Dermis lymphatic vessel endothelial cell (primary cell): Measurements from ENCODE around the gene RAB19. TPM values are rescaled to one million over a fixed set of nuclear protein-coding genes. Genes with fewer than 3 reads are reported as not detected.

ENCODE experiments used
- total RNA-seq: library from RNA; depleted of rRNA; stranded (reverse); fragments of >200 nt; gene quantifications from 2 replicates; pipeline ENCODE4 v1.2.1, GENCODE V29; 2014

The RAB19 gene
- total RNA-seq, result 0.17 TPM in 1 of 2 replicates, not detected in the other

GRCh38 chr7:140403878-140404564, at the start of gene RAB19:
RAB19 (plus strand) TSS chr7:140404058; CDS start chr7:140407647, 3,589 bp downstream.

GRCh38 chr7:140397784-140398750, 5.8 kb upstream of the RAB19 start, which contains the start of gene SLC37A3:
SLC37A3 (minus strand) TSS chr7:140398530; CDS start chr7:140382526, 16,004 bp downstream.

Other genes starting within 250 kb of the RAB19 start
- gene KDM7A, start 227.1 kb upstream of the RAB19 start, total RNA-seq, result 9.3 and 12.9 TPM in 2 replicates
- gene SLC37A3, start 5.5 kb upstream of the RAB19 start, total RNA-seq, result 50.7 and 53.0 TPM in 2 replicates
- gene MKRN1, start 75.4 kb downstream of the RAB19 start, total RNA-seq, result 36.1 and 44.3 TPM in 2 replicates
- gene DENND2A, start 236.8 kb downstream of the RAB19 start, total RNA-seq, result 0.33 and 1.0 TPM in 2 replicates